Measurements from ENCODE around the gene TMEM272.

- TF ChIP-seq CTCF (IDR thresholded peaks at IDR 0.05) (no peak), EZH2phosphoT487 (IDR thresholded peaks at IDR 0.05) (no peak), EZH2 (IDR thresholded peaks at IDR 0.05) (no peak)
These were observed 27.3 kb downstream of the TMEM272 start for GRCh38 chr13:51817717-51818116.
